ENCODE measurements around the gene PPFIA4.

Gene PPFIA4

GRCh38 chr1:203099805-203100515 lies 73.7 kb downstream of the PPFIA4 start:
- DNase-seq (ENCODE audit: low read depth) = no peak

- DNase-seq (ENCODE audit: low read depth) = no peak
Observed at GRCh38 chr1:203100516-203100869, 74.2 kb downstream of the PPFIA4 start.

GRCh38 chr1:203101813-203102634 lies 75.7 kb downstream of the PPFIA4 start:
- DNase-seq (ENCODE audit: low read depth) = no peak

- DNase-seq (ENCODE audit: low read depth) = no peak
Observed at GRCh38 chr1:203103216-203103615, 76.9 kb downstream of the PPFIA4 start.

- DNase-seq (ENCODE audit: low read depth) = no peak
Observed at GRCh38 chr1:203103829-203104495, 77.7 kb downstream of the PPFIA4 start.

- DNase-seq (ENCODE audit: low read depth) = no peak
Observed at GRCh38 chr1:203104789-203105390, 78.6 kb downstream of the PPFIA4 start.

- DNase-seq (ENCODE audit: low read depth) = no peak
Observed at GRCh38 chr1:203112475-203112874, 86.2 kb downstream of the PPFIA4 start.

GRCh38 chr1:203113308-203113707 lies 87.0 kb downstream of the PPFIA4 start:
- no peak for DNase-seq (ENCODE audit: low read depth)

GRCh38 chr1:203114202-203114601 lies 87.9 kb downstream of the PPFIA4 start:
- no peak for DNase-seq (ENCODE audit: low read depth)

- DNase-seq (ENCODE audit: low read depth) = no peak
Observed at GRCh38 chr1:203116091-203116820, 90.0 kb downstream of the PPFIA4 start.

- DNase-seq (ENCODE audit: low read depth) = peak; percentile 33
Observed at GRCh38 chr1:203117611-203118575, 91.6 kb downstream of the PPFIA4 start.

- DNase-seq (ENCODE audit: low read depth) = no peak
Observed at GRCh38 chr1:203120325-203121153, 94.2 kb downstream of the PPFIA4 start.

GRCh38 chr1:203121186-203122015 lies 95.1 kb downstream of the PPFIA4 start:
- no peak for DNase-seq (ENCODE audit: low read depth)

GRCh38 chr1:203122159-203122558 lies 95.9 kb downstream of the PPFIA4 start:
- no peak for DNase-seq (ENCODE audit: low read depth)

- DNase-seq (ENCODE audit: low read depth) = no peak
Observed at GRCh38 chr1:203124011-203124410, 97.7 kb downstream of the PPFIA4 start.

- DNase-seq (ENCODE audit: low read depth) = no peak
Observed at GRCh38 chr1:203124546-203125317, 98.4 kb downstream of the PPFIA4 start.

GRCh38 chr1:203126151-203126865 lies 100.0 kb downstream of the PPFIA4 start:
- DNase-seq (ENCODE audit: low read depth) = no peak
